Sigmoid colon (tissue), 7 donors: ENCODE results near the gene EPB41L4A. TPM values are rescaled to one million over a fixed set of nuclear protein-coding genes. Genes with fewer than 3 reads are reported as not detected.
"Not testable (repeated sequence)": the region's sequence is repeated elsewhere in the genome, so short reads cannot be mapped to it uniquely, and the experiment has no call there.

Source experiments
- DNase-seq: peaks from one replicate; pipeline ENCODE4 v3.0.0-alpha.2; 2019
- H3K27ac ChIP-seq, 4 donors: fragments of 200-600 bp; sonication (generic); one replicate each; pipeline ENCODE4 v1.5.1; 2016 to 2019; ENCODE audit warnings: mild to moderate bottlenecking in 1 of 4
- H3K27me3 ChIP-seq, 3 donors: fragments of 200-600 bp; sonication (generic); one replicate each; pipeline ENCODE4 v1.5.1; 2019; ENCODE audit warnings: mild to moderate bottlenecking in 1 of 3
- H3K36me3 ChIP-seq, 4 donors: fragments of 200-600 bp; sonication (generic); one replicate each; pipeline ENCODE4 v1.5.1; 2016 to 2019
- H3K4me1 ChIP-seq, 4 donors: fragments of 200-600 bp; sonication (generic); one replicate each; pipeline ENCODE4 v1.5.1; 2017 to 2019
- H3K4me3 ChIP-seq, 4 donors: fragments of 200-600 bp; sonication (generic); one replicate each; pipeline ENCODE4 v1.5.1; 2017 to 2019; ENCODE audit warnings: mild to moderate bottlenecking in 2 of 4, moderate library complexity in 1 of 4
- H3K9me3 ChIP-seq, 4 donors: fragments of 200-600 bp in 3 of 4; sonication (generic) in 3 of 4; one replicate each; pipeline versions ENCODE4 v1.5.1 to v1.6.1; 2013 to 2019
- EP300 ChIP-seq, 4 donors: sonication (generic); formaldehyde crosslinking; IDR thresholded peaks; one replicate each; pipeline ENCODE4 v1.6.1; 2017; ENCODE audit warnings: antibody characterized with exemption in 4 of 4
- POLR2A ChIP-seq, 2 donors: fragments of 450-650 bp; IDR thresholded peaks; one replicate each; pipeline ENCODE4 v1.6.1; 2016; ENCODE audit warnings: antibody characterized with exemption in 2 of 2, mild to moderate bottlenecking in 2 of 2, moderate library complexity in 2 of 2
- POLR2AphosphoS5 ChIP-seq, 4 donors: sonication (generic); formaldehyde crosslinking; IDR thresholded peaks; one replicate each; pipeline ENCODE4 v1.6.1; 2017; ENCODE audit warnings: antibody characterized with exemption in 4 of 4
- WGBS, 2 donors: extraction: QIAGEN DNeasy Blood & Tissue Kit; methylation state at CpG; one replicate each; pipeline ENCODE4 v1.1.7; 2013; 5-methylcytosine and 5-hydroxymethylcytosine counted together
- intact Hi-C: fragments of 100-400 bp; cut with DNase I; formaldehyde crosslinking; loops from one replicate; pipeline ENCODE4 v1.15.1; 2023
- polyA plus RNA-seq, 3 donors: library from polyadenylated mRNA; stranded (reverse); fragments of 200-250 nt; gene quantifications; one replicate each; pipeline ENCODE4 v1.2.3, GENCODE V29; 2013
- total RNA-seq, 4 donors: library from RNA; depleted of rRNA; stranded (reverse); fragments of >200 nt; gene quantifications; one replicate each; pipeline ENCODE4 v1.1.0, GENCODE V29; 2016
- TF ChIP-seq, protein P1 (sequence below), 4 experiments: fragments of 450-650 bp in 3 of 4; fragments of 200-600 bp in 1 of 4; IDR thresholded peaks; one replicate each; pipeline ENCODE4 v1.5.1; 2016 to 2019; ENCODE audit warnings: antibody characterized with exemption in 4 of 4, mild to moderate bottlenecking in 3 of 4, moderate library complexity in 2 of 4
- donor health status: healthy with polysubstance abuse.
- donor health status: Bipolar disorder and iron deficiency.
- donor health status: healthy.

The EPB41L4A gene
- 10 to 100 TPM in 1 of 4 donors, 1 to 10 TPM in 3; 4.1 to 75.3 (median 7.3) TPM for total RNA-seq
- 1 to 10 TPM; 3.7 to 4.8 (median 4.6) TPM for polyA plus RNA-seq

- Histone ChIP-seq H3K9me3 (no peaks in the 10 kb centered on the region), H3K27me3 (peaks cover 0 to 4% (median 0%) of the 10 kb centered on the region in 3 donors), H3K4me3 (peak within 1 kb of the TSS; percentile 57 to 90 (median 70)), H3K27ac (peak within 1 kb of the TSS; percentile 70 to 81 (median 72)), H3K4me1 (peaks cover 0 to 10% (median 4%) of the 10 kb centered on the region in 4 donors), H3K36me3 (no peaks in the 10 kb centered on the region)
- no peak for TF ChIP-seq POLR2A (IDR thresholded peaks at IDR 0.05)
- TF ChIP-seq, protein P1, sequence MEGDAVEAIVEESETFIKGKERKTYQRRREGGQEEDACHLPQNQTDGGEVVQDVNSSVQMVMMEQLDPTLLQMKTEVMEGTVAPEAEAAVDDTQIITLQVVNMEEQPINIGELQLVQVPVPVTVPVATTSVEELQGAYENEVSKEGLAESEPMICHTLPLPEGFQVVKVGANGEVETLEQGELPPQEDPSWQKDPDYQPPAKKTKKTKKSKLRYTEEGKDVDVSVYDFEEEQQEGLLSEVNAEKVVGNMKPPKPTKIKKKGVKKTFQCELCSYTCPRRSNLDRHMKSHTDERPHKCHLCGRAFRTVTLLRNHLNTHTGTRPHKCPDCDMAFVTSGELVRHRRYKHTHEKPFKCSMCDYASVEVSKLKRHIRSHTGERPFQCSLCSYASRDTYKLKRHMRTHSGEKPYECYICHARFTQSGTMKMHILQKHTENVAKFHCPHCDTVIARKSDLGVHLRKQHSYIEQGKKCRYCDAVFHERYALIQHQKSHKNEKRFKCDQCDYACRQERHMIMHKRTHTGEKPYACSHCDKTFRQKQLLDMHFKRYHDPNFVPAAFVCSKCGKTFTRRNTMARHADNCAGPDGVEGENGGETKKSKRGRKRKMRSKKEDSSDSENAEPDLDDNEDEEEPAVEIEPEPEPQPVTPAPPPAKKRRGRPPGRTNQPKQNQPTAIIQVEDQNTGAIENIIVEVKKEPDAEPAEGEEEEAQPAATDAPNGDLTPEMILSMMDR (IDR thresholded peaks at IDR 0.05) = no peak
- no peak for TF ChIP-seq EP300 (IDR thresholded peaks at IDR 0.05)
- TF ChIP-seq POLR2AphosphoS5 (IDR thresholded peaks at IDR 0.05) = peak in 1 of 4 donors; percentile 19
- DNase-seq = peak; percentile 77
- WGBS, 2 donors = 1% methylated on average over 103 of the region's 103 CpGs
- intact Hi-C loops = no loop called here
Observed at GRCh38 chr5:112419164-112419985, at the start of gene EPB41L4A. TSS of gene EPB41L4A (minus strand) at chr5:112419277. CDS start at chr5:112419039, 238 bp downstream.

DNA sequence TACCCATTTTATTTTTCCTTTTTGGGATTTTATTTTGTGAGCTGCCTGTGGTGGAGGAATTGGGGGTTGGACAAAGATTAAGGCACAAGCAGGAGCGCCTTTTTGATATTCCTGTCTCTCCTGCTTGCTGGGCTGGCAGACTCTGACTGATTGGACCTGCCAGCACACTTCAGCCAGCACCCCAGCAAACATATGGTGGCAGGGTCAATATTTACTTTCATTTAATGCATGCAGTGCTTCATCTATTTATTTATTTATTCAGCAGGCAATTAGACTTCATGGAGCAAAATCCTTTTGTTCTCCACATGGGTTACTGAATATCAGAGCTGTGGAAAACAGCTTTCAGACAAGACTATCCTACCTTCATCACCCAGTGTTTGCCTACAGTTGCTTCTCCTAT, 48.4 kb upstream of the EPB41L4A start:
- Histone ChIP-seq H3K27ac (no peak overlapping the region), H3K4me1 (no peaks in the 10 kb centered on the region), H3K4me3 (no peak overlapping the region), H3K36me3 (no peaks in the 10 kb centered on the region), H3K27me3 (no peaks in the 10 kb centered on the region), H3K9me3 (no peaks in the 10 kb centered on the region)
- 21 to 71% methylated on average over 1 of the region's 1 CpG for WGBS, 2 donors
- intact Hi-C loops = no loop called here
- DNase-seq = no peak
- TF ChIP-seq POLR2A (IDR thresholded peaks at IDR 0.05) = no peak
- TF ChIP-seq EP300 (IDR thresholded peaks at IDR 0.05) = no peak
- TF ChIP-seq POLR2AphosphoS5 (IDR thresholded peaks at IDR 0.05) = no peak
- TF ChIP-seq, protein P1 (IDR thresholded peaks at IDR 0.05) = no peak

DNA sequence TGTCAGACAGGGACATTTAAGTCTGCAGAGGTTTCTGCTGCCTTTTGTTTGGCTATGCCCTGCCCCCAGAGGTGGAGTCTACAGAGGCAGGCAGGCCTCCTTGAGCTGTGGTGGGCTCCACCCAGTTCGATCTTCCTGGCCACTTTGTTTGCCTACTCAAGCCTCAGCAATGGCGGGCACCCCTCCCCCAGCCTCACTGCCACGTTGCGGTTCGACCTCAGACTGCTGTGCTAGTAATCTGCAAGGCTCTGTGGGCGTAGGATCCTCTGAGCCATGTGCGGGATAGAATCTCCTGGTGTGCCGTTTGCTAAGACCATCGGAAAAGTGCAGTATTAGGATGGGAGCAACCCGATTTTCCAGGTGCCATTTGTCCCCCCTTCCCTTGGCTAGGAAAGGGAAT, 47.2 kb upstream of the EPB41L4A start:
- intact Hi-C loops, H3K9me3 ChIP-seq, H3K27me3 ChIP-seq, DNase-seq, H3K36me3 ChIP-seq, H3K4me3 ChIP-seq, H3K27ac ChIP-seq, H3K4me1 ChIP-seq: not testable (repeated sequence)
- 89 to 92% methylated on average over 10 of the region's 10 CpGs for WGBS, 2 donors

DNA sequence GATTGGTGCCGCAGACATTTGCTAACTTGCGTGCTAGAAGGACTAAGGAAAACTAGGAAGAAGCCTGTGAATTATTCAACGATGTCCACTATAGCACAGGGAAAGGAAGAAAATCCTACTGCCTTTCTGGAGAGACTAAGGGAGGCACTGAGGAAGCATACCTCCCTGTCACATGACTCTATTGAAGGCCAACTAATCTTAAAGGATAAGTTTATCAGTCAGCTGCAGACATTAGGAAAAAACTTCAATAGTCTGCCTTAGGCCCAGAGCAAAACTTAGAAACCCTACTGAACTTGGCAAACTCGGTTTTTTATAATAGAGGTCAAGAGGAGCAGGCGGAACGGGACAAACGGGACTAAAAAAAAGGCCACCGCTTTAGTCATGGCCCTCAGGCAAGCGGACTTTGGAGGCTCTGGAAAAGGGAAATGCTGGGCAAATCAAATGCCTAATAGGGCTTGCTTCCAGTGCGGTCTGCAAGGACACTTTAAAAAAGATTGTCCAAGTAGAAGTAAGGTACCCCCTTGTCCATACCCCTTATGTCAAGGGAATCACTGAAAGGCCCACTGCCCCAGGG, 28.2 kb upstream of the EPB41L4A start:
- DNase-seq, H3K27ac ChIP-seq, H3K36me3 ChIP-seq, H3K4me3 ChIP-seq, intact Hi-C loops, H3K4me1 ChIP-seq, H3K27me3 ChIP-seq, H3K9me3 ChIP-seq: not testable (repeated sequence)
- 91 to 92% methylated on average over 10 of the region's 10 CpGs for WGBS, 2 donors

- H3K27me3 ChIP-seq = no peaks in the 10 kb centered on the region
- WGBS, 2 donors = 75 to 79% methylated on average over 6 of the region's 6 CpGs
- H3K4me3 ChIP-seq = no peak overlapping the region
- intact Hi-C loops = no loop called here
- DNase-seq = no peak
- peaks cover 0 to 2% (median 0%) of the 10 kb centered on the region in 4 donors for H3K9me3 ChIP-seq
- H3K36me3 ChIP-seq = no peaks in the 10 kb centered on the region
- H3K27ac ChIP-seq = no peak overlapping the region
- no peak for TF ChIP-seq EP300 (IDR thresholded peaks at IDR 0.05)
- TF ChIP-seq, protein P1 (IDR thresholded peaks at IDR 0.05) = no peak
- no peaks in the 10 kb centered on the region for H3K4me1 ChIP-seq
Observed at GRCh38 chr5:112445626-112446350, 26.7 kb upstream of the EPB41L4A start.

- H3K9me3 ChIP-seq, DNase-seq, H3K4me3 ChIP-seq, intact Hi-C loops, H3K4me1 ChIP-seq, H3K27me3 ChIP-seq, H3K27ac ChIP-seq, H3K36me3 ChIP-seq: not testable (repeated sequence)
- 89 to 92% methylated on average over 11 to 12 of the region's 12 CpGs for WGBS, 2 donors
Observed at GRCh38 chr5:112443932-112444331, 24.9 kb upstream of the EPB41L4A start.
